ENCODE results near the gene DMRTB1. TPM values are rescaled to one million over a fixed set of nuclear protein-coding genes. Genes with fewer than 3 reads are reported as not detected.

DMRTB1 gene
- total and polyA plus RNA-seq, 2 of the 8 experiments (the other 6 are each of a cell fraction or from before 2014, with no cell fraction given), result 0.06 to 0.35 TPM

DNA sequence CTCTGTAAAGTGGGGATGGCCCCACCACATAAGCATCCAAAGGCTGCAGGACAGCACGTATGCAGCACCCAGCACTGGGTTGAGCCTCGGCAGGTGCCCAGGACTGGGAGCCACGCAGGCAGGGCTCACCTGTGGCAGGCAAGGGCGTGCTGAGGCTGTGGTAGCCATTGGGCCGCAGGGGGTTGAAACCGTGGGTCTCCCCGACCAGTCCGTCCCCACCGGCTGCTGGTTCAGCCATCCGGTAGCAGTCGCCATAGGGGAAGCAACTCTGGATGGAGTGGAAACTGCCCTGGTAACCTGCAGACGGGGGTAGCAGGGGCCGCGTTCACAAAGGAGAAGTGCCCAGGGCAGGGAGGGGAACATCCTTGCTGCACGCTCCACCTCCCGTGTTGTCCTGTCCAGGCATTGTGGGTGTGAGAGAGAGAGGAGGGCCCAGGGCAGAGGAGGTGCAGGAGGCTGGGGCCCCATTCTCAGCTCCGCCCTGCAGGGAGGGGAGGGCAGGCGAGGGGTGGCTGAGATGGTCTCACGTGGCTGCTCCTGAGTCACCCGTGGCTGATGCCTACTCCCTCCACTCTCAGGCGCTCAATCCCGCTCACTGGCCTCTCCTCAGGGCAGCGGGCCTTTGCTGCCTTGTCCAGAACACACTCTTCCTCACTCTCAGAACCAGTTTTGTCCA is 49.9 kb downstream of the DMRTB1 start:
- H2BK12ac ChIP-seq (ENCODE audit: low read depth, low read length), result peak overlapping the region; percentile 55; the same call in 1 of the 2 replicates
- H3K4ac ChIP-seq (replicated peaks; ENCODE audit: insufficient read length, low read depth, low read length), result no peak overlapping the region
- peak overlapping the region in 1 of 4 experiments; percentile 14; a peak in 1 of 7 replicates for H3K9ac ChIP-seq (replicated peaks in 1 of 4; ENCODE audit: extremely low read depth in 1 of 4, low read depth in 3 of 4, low read length in 3 of 4)
- CTCF ChIA-PET (ENCODE audit: partially characterized antibody), result interaction anchor here (0.8 to 1.9 kb wide), 8 partner anchors 9 to 127 kb away, joined by 3 to 5 read pairs (median 4); no protein-coding TSS in a partner anchor
- H4K8ac ChIP-seq (ENCODE audit: extremely low read depth, insufficient read depth, low read length), result no peak overlapping the region
- H3K23ac ChIP-seq (ENCODE audit: insufficient read length), result no peak overlapping the region
- H3K23me2 ChIP-seq (ENCODE audit: low read depth, low read length), result no peaks in the 10 kb centered on the region
- FAIRE-seq (no peak), DNase-seq (ENCODE audit: low read depth in 1 of 2, low spot score in 2 of 2) (no peak)
- no peak overlapping the region for H3K4me2 ChIP-seq (ENCODE audit: insufficient read depth in 1 of 2, low read depth in 2 of 2, low read length in 2 of 2)
- POLR2A ChIA-PET (ENCODE audit: partially characterized antibody), result interaction anchor here (0.5 to 0.7 kb wide), 2 partner anchors 24 to 135 kb away, joined by 3 read pairs; no protein-coding TSS in a partner anchor
- H4K20me1 ChIP-seq (replicated peaks in 1 of 2; ENCODE audit: control insufficient read depth in 1 of 2, insufficient read depth in 2 of 2, low read length in 2 of 2), result no peaks in the 10 kb centered on the region
- no peak overlapping the region for H2AK5ac ChIP-seq (ENCODE audit: low read depth, low read length)
- H2AFZ ChIP-seq (ENCODE audit: low read length), result peak overlapping the region; percentile 67; the same call in 1 of the 2 replicates
- no peak overlapping the region for H4K5ac ChIP-seq (ENCODE audit: insufficient read length, low read depth, low read length)
- 87% methylated on average over 23 of the region's 23 CpGs; no CpG with 5 or more reads in 1 of the 2 experiments for WGBS, 2 experiments (ENCODE audit: extremely low coverage in 1 of 2, insufficient coverage in 1 of 2, insufficient read length in 1 of 2, insufficient replicate concordance in 2 of 2, low coverage in 1 of 2, low lambda C conversion rate in 2 of 2, missing lambda C conversion rate in 1 of 2)
- no peak overlapping the region for H3K18ac ChIP-seq (ENCODE audit: extremely low read depth, low read length)
- peak overlapping the region; percentile 69 for H4K91ac ChIP-seq (replicated peaks; ENCODE audit: insufficient read length, low read length)
- H3K79me1 ChIP-seq (ENCODE audit: low read depth, low read length), result no peaks in the 10 kb centered on the region
- H3K9me3 ChIP-seq (ENCODE audit: insufficient read depth in 2 of 2, low read depth in 1 of 2, low read length in 1 of 2), result no peaks in the 10 kb centered on the region
- H3K4me1 ChIP-seq (replicated peaks in 1 of 4; ENCODE audit: control insufficient read depth in 3 of 4, insufficient read depth in 4 of 4, low read length in 3 of 4), result peaks cover 0 to 21% (median 3%) of the 10 kb centered on the region in 4 experiments; a peak in 3 of 7 replicates
- H3K79me2 ChIP-seq (ENCODE audit: control insufficient read depth in 1 of 2, insufficient read depth in 2 of 2, low read length in 2 of 2), result no peaks in the 10 kb centered on the region
- H2BK5ac ChIP-seq (ENCODE audit: low read depth, low read length), result peak overlapping the region; percentile 63; the same call in 1 of the 2 replicates
- H3K27me3 ChIP-seq (replicated peaks in 1 of 4; ENCODE audit: control insufficient read depth in 3 of 4, extremely low read depth in 1 of 4, insufficient read depth in 3 of 4, low read length in 3 of 4), result no peaks in the 10 kb centered on the region
- H3K14ac ChIP-seq (ENCODE audit: insufficient read length), result no peak overlapping the region
- peak overlapping the region; percentile 72; the same call in 1 of the 2 replicates for H2BK15ac ChIP-seq (ENCODE audit: low read length)
- no peaks in the 10 kb centered on the region for H3K36me3 ChIP-seq (ENCODE audit: control insufficient read depth in 2 of 4, insufficient read depth in 4 of 4, low read length in 3 of 4)
- no peak overlapping the region for H3K56ac ChIP-seq (replicated peaks; ENCODE audit: insufficient read length, low read depth, low read length)
- no peak overlapping the region for H3K4me3 ChIP-seq (ENCODE audit: extremely low read depth in 1 of 4, insufficient read depth in 2 of 4, low read depth in 3 of 4, low read length in 4 of 4)
- 0 out of 2 replicates have a peak overlapping the region, but pooled peaks have one; percentile 61 for H2BK20ac ChIP-seq (ENCODE audit: low read length)
- no peak overlapping the region for H2BK120ac ChIP-seq (replicated peaks; ENCODE audit: low read depth, low read length)
- TF ChIP-seq RNF2 (IDR thresholded peaks at IDR 0.05; ENCODE audit: borderline replicate concordance, low read depth, low read length, missing control alignments, poor library complexity, severe bottlenecking), result no peak
- TF ChIP-seq EZH2 (IDR thresholded peaks at IDR 0.05; ENCODE audit: low read depth, low read length, severe bottlenecking), result no peak
- no peak for TF ChIP-seq ZNF274 (IDR thresholded peaks at IDR 0.05; ENCODE audit: borderline replicate concordance, extremely low read depth, low read length)
- no peak overlapping the region for H3K27ac ChIP-seq (ENCODE audit: low read depth, low read length)
